RWPE1 (cell line): Measurements from ENCODE around the gene EPO.
A peak's percentile ranks its signal among the peaks of the same experiment; 100 is the strongest.

Experiments used
- CTCF ChIA-PET: fragments of 350-600 bp; sonication (Branson Sonifier 250); formaldehyde crosslinking; extraction: SDS; loops from one replicate; lab custom pipeline; 2021; lab: Yijun Ruan, JAX
- POLR2A ChIA-PET: fragments of 400-600 bp; formaldehyde crosslinking; extraction: SDS; loops from one replicate; lab custom pipeline; 2020; ENCODE audit warnings: antibody characterized with exemption; ENCODE audit not compliant: low non-redundant PET; lab: Yijun Ruan, JAX
- DNase-seq: peaks from one replicate; pipeline ENCODE4 v3.0.0; 2012; ENCODE audit warnings: low spot score
- H3K27ac ChIP-seq: fragments of 450-650 bp; 2 replicates; pipeline ENCODE4 v1.5.1; 2017
- TF ChIP-seq, protein P1 (sequence below): fragments of 450-650 bp; conservative IDR thresholded peaks from 2 replicates; pipeline ENCODE4 v1.5.1; 2017; ENCODE audit warnings: low read depth, mild to moderate bottlenecking

EPO gene

DNA sequence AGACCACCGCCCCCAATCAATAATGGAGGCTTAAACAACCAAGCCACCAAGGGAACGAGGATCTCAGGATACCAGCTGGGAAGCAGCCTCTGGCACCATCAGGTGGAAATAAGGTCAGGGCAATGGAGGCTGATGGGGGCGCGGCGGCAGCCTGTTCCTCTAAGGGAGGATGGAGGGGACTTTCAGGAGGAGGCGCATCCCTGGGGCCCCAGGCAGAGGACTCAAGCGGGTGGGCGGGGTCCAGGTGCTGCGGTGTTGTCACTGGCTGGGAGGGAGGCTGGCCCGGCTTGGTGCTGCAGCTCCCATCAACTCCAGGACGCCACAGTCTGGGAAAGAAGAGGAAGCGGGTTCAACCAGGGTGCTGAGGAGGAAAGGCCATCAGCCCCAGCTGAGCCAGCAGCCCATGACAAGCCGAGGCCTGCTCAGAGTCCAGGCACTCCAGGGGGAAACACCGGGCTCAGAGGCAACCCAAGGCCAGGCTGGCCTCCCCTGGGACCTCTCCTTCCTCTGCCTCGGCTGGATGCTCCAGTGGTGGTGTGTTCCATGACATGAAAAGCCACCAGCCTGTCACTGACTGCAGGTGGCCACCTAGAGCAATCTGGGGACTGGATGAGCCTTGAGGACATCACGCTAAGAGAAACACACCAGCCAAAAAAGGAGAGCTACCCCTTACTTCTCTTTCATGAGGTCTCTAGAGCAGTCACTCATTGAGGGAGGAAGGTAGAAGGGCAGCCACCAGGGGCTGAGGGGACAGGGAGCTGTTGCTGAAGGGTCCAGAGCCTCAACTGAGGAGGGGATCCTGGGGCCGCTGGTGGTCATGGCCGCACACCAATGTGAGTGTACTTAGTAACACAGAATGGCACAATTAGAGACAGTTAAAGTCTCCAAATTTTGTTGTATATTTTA lies 30.8 kb upstream of the EPO start:
- ChIA-PET CTCF (interaction anchor here (0.6 to 1.4 kb wide), 4 partner anchors 9 to 256 kb away, joined by 3 to 6 read pairs (median 4); partner anchors contain the start of gene POP7), POLR2A (no interaction called here)
- H3K27ac ChIP-seq, result peak overlapping the region; percentile 85
- TF ChIP-seq, protein P1, sequence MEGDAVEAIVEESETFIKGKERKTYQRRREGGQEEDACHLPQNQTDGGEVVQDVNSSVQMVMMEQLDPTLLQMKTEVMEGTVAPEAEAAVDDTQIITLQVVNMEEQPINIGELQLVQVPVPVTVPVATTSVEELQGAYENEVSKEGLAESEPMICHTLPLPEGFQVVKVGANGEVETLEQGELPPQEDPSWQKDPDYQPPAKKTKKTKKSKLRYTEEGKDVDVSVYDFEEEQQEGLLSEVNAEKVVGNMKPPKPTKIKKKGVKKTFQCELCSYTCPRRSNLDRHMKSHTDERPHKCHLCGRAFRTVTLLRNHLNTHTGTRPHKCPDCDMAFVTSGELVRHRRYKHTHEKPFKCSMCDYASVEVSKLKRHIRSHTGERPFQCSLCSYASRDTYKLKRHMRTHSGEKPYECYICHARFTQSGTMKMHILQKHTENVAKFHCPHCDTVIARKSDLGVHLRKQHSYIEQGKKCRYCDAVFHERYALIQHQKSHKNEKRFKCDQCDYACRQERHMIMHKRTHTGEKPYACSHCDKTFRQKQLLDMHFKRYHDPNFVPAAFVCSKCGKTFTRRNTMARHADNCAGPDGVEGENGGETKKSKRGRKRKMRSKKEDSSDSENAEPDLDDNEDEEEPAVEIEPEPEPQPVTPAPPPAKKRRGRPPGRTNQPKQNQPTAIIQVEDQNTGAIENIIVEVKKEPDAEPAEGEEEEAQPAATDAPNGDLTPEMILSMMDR, result no peak
- no peak for DNase-seq

DNA sequence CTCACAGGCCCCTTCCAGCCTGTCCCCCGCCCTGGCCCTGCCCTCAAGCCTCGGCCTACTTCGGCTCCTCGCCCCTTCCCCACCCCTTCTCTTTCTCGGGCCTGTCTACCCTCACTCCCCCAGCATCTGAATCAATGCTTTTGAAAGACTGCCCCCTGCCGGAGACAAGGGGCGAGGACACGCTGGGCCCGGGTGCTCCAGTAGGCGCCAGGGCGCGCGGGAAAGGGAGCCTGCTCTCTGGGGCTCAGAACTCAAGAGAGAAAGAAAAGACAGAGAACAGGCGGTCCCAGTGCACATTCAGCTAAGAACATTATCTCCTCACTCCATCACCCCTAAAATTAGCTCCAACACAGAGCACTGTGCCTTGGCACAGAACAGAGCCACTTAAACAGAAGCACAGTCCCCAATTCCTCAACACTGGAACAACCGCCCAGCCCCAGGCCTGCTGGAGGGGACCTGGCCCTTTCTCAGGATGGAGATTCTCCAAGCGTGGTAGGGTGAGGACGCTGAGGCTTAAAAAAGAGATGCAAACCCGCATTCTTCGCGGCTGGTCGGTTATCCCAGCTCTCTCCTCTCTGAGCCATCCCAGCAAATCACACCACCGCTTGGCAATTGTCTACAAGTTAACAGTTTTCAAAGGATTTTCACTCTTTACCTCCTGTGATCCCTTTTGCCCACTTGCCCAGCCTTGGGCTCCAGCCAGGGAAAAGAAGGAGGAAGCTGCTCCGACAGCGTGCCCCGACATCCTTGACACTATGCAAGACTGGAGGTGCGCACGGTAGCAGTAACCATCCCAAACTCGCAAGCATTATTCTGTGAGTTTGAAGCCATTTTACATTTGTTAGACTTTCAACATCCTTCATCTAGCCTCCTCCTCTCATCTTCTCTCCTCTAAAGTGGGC lies 28.3 kb upstream of the EPO start:
- peak; percentile 79 for DNase-seq
- CTCF ChIA-PET, result interaction anchor here (0.5 to 1.8 kb wide), 15 partner anchors 9 to 227 kb away, joined by 3 to 8 read pairs (median 4); partner anchors contain the start of genes MOSPD3, POP7 and SLC12A9
- TF ChIP-seq, protein P1, result peak; percentile 96
- POLR2A ChIA-PET, result interaction anchor here (0.7 to 1.3 kb wide), 2 partner anchors 14 to 106 kb away, joined by 3 read pairs; partner anchors contain the start of genes FBXO24 and POP7
- peak overlapping the region; percentile 85 for H3K27ac ChIP-seq

DNA sequence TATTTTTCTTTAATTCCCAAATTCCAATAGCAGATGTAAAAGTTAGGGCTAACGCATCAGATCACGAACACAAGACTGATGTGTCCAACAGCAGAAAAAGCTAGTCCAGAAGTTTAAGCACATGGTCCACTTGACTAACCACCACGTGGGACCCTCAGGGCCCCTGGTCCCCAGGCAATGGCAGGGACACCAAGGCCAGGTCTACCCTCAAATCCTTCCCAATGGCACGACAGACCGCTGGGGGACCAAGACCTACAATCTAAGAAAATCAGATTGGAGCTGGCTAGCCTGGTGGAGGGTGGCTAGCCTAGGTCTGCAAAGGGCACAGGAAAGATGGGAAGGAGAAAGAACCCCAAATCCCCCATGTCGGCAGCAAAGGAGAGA lies 27.7 kb upstream of the EPO start:
- POLR2A ChIA-PET, result interaction anchor here (0.7 to 1.3 kb wide), 2 partner anchors 13 to 106 kb away, joined by 3 read pairs; partner anchors contain the start of genes FBXO24 and POP7
- CTCF ChIA-PET, result interaction anchor here (0.6 to 1.8 kb wide), 10 partner anchors 8 to 525 kb away, joined by 3 to 8 read pairs (median 3); partner anchors contain the start of genes POP7, SLC12A9 and ZNHIT1
- H3K27ac ChIP-seq, result peak overlapping the region; percentile 85
- TF ChIP-seq, protein P1, result no peak
- DNase-seq, result no peak

DNA sequence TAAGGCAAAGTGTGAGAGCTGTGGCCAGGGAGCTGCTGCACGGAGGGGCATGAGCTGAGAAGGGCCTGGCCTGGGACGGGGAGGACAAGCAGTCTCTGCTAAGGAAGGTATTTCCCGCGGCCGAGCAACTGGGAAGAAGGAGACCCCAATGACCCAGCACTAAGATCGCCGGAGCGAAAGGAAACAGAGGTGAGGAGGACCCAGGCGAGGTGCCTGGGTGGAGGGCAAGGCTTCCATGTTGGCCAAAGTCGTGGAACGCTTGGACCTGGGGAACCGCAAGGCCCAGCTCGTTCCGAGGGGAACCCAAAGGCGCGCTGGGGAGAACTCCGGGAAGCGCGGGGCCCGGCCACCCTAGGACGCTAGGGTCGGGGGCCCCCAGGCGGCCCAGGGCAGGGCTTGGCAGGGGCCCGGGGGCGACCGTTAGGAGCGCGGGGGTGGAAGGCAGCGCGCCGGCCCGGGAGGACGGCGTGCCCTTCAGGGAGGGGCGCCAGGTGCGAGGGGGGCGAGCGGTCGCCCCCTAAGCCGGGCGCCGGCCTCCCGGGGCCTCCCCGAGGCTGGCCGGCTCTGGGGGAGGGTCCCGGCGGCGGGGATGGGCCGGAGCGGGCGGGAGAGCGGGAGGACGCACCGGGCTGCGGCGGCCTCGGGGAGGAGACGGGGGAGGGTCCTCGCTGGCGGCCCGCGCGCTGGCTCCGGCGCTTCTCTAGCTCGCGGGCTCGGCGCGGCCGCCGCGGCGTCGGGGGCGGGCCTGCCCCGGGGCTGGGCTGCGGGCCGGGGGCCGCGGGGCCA lies 26.8 kb upstream of the EPO start:
- DNase-seq, result no peak
- TF ChIP-seq, protein P1, result no peak
- ChIA-PET CTCF (interaction anchor here (0.6 to 2.8 kb wide), 7 partner anchors 12 to 525 kb away, joined by 3 to 15 read pairs (median 3); partner anchors contain the start of genes POP7 and ZNHIT1), POLR2A (interaction anchor here (1.3 kb wide), 1 partner anchor 12 kb away, joined by 3 read pairs; the partner anchor contains the start of gene POP7)
- H3K27ac ChIP-seq, result peak overlapping the region; percentile 85

DNA sequence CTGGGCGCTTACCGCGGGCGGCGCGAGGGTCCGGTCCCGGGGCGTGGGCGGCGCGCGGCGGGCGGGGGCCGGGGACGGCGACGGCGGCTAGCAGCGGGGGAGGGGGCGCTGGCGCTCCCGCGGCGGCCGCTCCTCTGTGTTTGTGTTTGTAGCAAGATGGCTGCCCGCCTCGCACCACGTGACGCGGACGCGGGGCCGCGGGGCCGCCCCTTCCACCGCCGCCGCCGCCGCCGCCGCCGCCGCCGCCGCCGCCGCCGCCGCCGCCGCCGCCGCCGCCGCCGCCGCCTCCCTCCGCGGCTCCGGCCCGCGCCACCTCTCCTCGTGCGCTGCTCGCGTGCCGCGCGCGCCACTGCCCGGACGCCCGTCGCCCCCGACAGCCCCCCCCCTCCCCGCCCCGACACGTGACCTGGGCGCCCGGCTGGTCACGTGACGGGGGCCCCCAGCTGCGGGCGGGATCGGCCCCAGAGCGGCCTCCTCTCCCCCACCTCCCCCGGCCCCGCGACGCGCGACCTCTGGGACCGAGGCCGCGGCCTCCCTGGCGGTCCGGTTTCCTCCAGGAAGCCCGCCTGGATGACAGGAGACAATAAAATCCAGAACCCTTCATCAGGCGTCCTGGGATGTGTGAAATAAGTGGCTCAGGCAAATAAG lies 26.0 kb upstream of the EPO start, which contains the start of gene GIGYF1:
Gene GIGYF1, minus strand, starts transcription at position 153 of the 648 bp plus-strand sequence. CDS start 6,012 bp downstream, outside the sequence.
- TF ChIP-seq, protein P1, result no peak
- peak within 1 kb of the TSS; percentile 85 for H3K27ac ChIP-seq
- ChIA-PET CTCF (interaction anchor here (2.8 kb wide), 1 partner anchor 11 kb away, joined by 15 read pairs; the partner anchor contains the start of gene POP7), POLR2A (no interaction called here)
- DNase-seq, result peak; percentile 84
